K562 (cell line): ENCODE measurements around the gene CLIC5. TPM values are rescaled to one million over a fixed set of nuclear protein-coding genes. Genes with fewer than 3 reads are reported as not detected.

Experiments used
- ATAC-seq: fragments of 200-7000 bp; cut with Tn5 transposase; 3 replicates; pipeline ENCODE4 v1.9.1; 2020; ENCODE audit warnings: moderate library complexity
- BruUV-seq: library from RNA; stranded (reverse); fragments of 400-500 nt; replicated peaks from 2 replicates; lab custom pipeline; 2021; lab: Mats Ljungman, UMichigan
- CTCF ChIA-PET: fragments of 300-600 bp; formaldehyde crosslinking; extraction: SDS; loops from one replicate; lab custom pipeline; 2021; ENCODE audit warnings: low intra/inter-chr PET ratio; lab: Yijun Ruan, JAX
- POLR2A ChIA-PET: fragments of 300-600, 350-650 bp; sonication (Branson Sonifier 250); formaldehyde crosslinking; extraction: SDS; loops from one replicate; lab custom pipeline; 2021; ENCODE audit warnings: antibody characterized with exemption, inconsistent platforms; lab: Yijun Ruan, JAX
- DNase-seq, 4 experiments: peaks; one replicate each; pipeline versions ENCODE4 v3.0.0 to v3.0.0-alpha.2; 2011 to 2018; ENCODE audit warnings: low spot score in 3 of 4, mixed read lengths in 3 of 4; ENCODE audit errors: extremely low read depth in 1 of 4
- FAIRE-seq: peaks from 2 replicates; lab custom pipeline; 2011; peaks lifted over from hg19 to GRCh38; lab: Jason Lieb, UNC
- H2AFZ ChIP-seq: 2 replicates; pipeline ENCODE4 v1.6.0; 2011; ENCODE audit warnings: low read depth, low read length, control low read depth, inconsistent platforms
- H3K27ac ChIP-seq: fragments of 200-600 bp; 3 replicates; pipeline ENCODE4 v1.8.0; 2011; ENCODE audit warnings: low read depth, mild to moderate bottlenecking, control low read depth, inconsistent platforms, low read length, moderate library complexity, mixed read lengths; ENCODE audit errors: extremely low read depth
- H3K27me3 ChIP-seq, 2 experiments: fragments of 300-600 bp in 1 of 2; 2 replicates in 1 of 2; 3 replicates in 1 of 2; pipeline versions ENCODE4 v1.6.0 to v1.8.0; 2011; ENCODE audit warnings: inconsistent platforms in 2 of 2, low read length in 2 of 2, mild to moderate bottlenecking in 1 of 2, mixed read lengths in 1 of 2, moderate library complexity in 1 of 2; ENCODE audit not compliant: control insufficient read depth in 2 of 2, insufficient read depth in 2 of 2
- H3K36me3 ChIP-seq: fragments of 300-600 bp; 3 replicates; pipeline ENCODE4 v1.8.0; 2011; ENCODE audit warnings: mild to moderate bottlenecking, low read length, inconsistent platforms; ENCODE audit not compliant: control insufficient read depth, insufficient read depth
- H3K4me1 ChIP-seq, 2 experiments: fragments of 200-600 bp in 1 of 2; replicated peaks in 1 of 2; 2 replicates in 1 of 2; 3 replicates in 1 of 2; pipeline versions ENCODE4 v1.5.1 to v1.8.0; 2011; ENCODE audit warnings: inconsistent platforms in 2 of 2, low read length in 2 of 2, mild to moderate bottlenecking in 1 of 2, mixed read lengths in 1 of 2, moderate library complexity in 1 of 2; ENCODE audit not compliant: control insufficient read depth in 2 of 2, insufficient read depth in 2 of 2
- H3K4me2 ChIP-seq: 2 replicates; pipeline ENCODE4 v1.6.1; 2011; ENCODE audit warnings: low read length, control low read depth, inconsistent platforms, mixed read lengths; ENCODE audit not compliant: insufficient read depth
- H3K4me3 ChIP-seq: fragments of 200-600 bp; sonication (generic), shearing (Covaris generic); 2 replicates; pipeline ENCODE4 v1.5.1; 2016; ENCODE audit warnings: control low read depth, inconsistent platforms
- H3K79me2 ChIP-seq: fragments of 200-600 bp; 3 replicates; pipeline ENCODE4 v1.8.0; 2011; ENCODE audit warnings: low read length, inconsistent platforms; ENCODE audit not compliant: control insufficient read depth, insufficient read depth
- H3K9ac ChIP-seq, 2 experiments: 2 replicates each; pipeline versions ENCODE4 v1.6.0 to v1.6.1; 2011; ENCODE audit warnings: low read depth in 2 of 2, low read length in 2 of 2, control low read depth in 1 of 2, inconsistent platforms in 1 of 2, mild to moderate bottlenecking in 1 of 2, mixed read lengths in 1 of 2; ENCODE audit not compliant: insufficient read depth in 1 of 2
- H3K9me1 ChIP-seq: one replicate; pipeline ENCODE4 v1.6.0; 2011; ENCODE audit warnings: inconsistent platforms, mild to moderate bottlenecking, low read length, moderate library complexity; ENCODE audit not compliant: control insufficient read depth, insufficient read depth
- H3K9me3 ChIP-seq: replicated peaks from 2 replicates; pipeline ENCODE4 v1.5.1; 2011; ENCODE audit warnings: low read depth, low read length, inconsistent platforms; ENCODE audit not compliant: control insufficient read depth, insufficient read depth
- H4K20me1 ChIP-seq: replicated peaks from 2 replicates; pipeline ENCODE4 v1.6.1; 2011; ENCODE audit warnings: low read length, inconsistent platforms, mixed read lengths; ENCODE audit not compliant: control insufficient read depth, insufficient read depth
- BHLHE40 ChIP-seq: IDR thresholded peaks from 2 replicates; pipeline ENCODE4 v1.6.1; 2011; ENCODE audit warnings: low read length, improper control_type of control experiment
- CEBPG ChIP-seq, 3 experiments: fragments of 200-800 bp in 1 of 3; sonication (Bioruptor generic) in 1 of 3; sonication (generic) in 1 of 3; formaldehyde crosslinking in 1 of 3; IDR thresholded peaks in 2 of 3; conservative IDR thresholded peaks in 1 of 3; 2 replicates each; pipeline versions ENCODE4 v1.6.1 to v1.8.0; 2016 to 2022; ENCODE audit warnings: missing compliant biosample characterization in 2 of 3, missing genetic modification characterization in 2 of 3, mild to moderate bottlenecking in 1 of 3, missing genetic modification reagents in 1 of 3
- KLF13 ChIP-seq: fragments of 450-650 bp; IDR thresholded peaks from 2 replicates; pipeline ENCODE4 v1.6.1; 2016; ENCODE audit warnings: missing genetic modification characterization, low read depth, mild to moderate bottlenecking, missing compliant biosample characterization, moderate library complexity, borderline replicate concordance
- MTF1 ChIP-seq: fragments of 250-450 bp; sonication (Bioruptor Pico); IDR thresholded peaks from 2 replicates; pipeline ENCODE4 v1.9.0; 2021; ENCODE audit warnings: moderate library complexity, mild to moderate bottlenecking, inconsistent platforms, borderline replicate concordance
- NFE2 ChIP-seq: IDR thresholded peaks from 2 replicates; pipeline ENCODE4 v1.6.1; 2014; ENCODE audit warnings: antibody characterized with exemption, low read depth
- NONO ChIP-seq, 2 experiments: fragments of 200-400 bp in 1 of 2; fragments of 450-650 bp in 1 of 2; formaldehyde crosslinking in 1 of 2; IDR thresholded peaks; 2 replicates each; pipeline ENCODE4 v1.6.1; 2017; ENCODE audit warnings: low read depth in 2 of 2, mild to moderate bottlenecking in 2 of 2, moderate library complexity in 2 of 2, low read length in 1 of 2
- SREBF2 ChIP-seq: sonication (generic); formaldehyde crosslinking; IDR thresholded peaks from 2 replicates; pipeline ENCODE4 v1.4.0; 2020; ENCODE audit warnings: mild to moderate bottlenecking, missing genetic modification reagents
- WGBS: fragments of 100-300 bp; shearing (Covaris generic); methylation state at CpG from one replicate; pipeline ENCODE4 v1.1.6; 2016; ENCODE audit warnings: low coverage, mixed read lengths; ENCODE audit not compliant: insufficient coverage; ENCODE audit errors: missing lambda C conversion rate; 5-methylcytosine and 5-hydroxymethylcytosine counted together
- in situ Hi-C: fragments of 300-500 bp; cut with MboI; formaldehyde crosslinking; loops from 4 replicates; pipeline ENCODE4 v1.15.0; 2018; ENCODE audit warnings: inconsistent platforms, mixed read lengths
- intact Hi-C: fragments of 100-400 bp; cut with micrococcal nuclease; formaldehyde crosslinking; loops from 2 replicates; pipeline ENCODE4 v1.14.2; 2022
- polyA plus RNA-seq, 8 experiments: library from polyadenylated mRNA; depleted of rRNA in 4 of 8; stranded (reverse) in 5 of 8; unstranded in 3 of 8; fragments of >200 nt; fragmentation: Nextera tagmentation in 2 of 8; fragmentation: Illumina TruSeq in 1 of 8; extraction: Ambion mirVana in 2 of 8; extraction: Trizol in 1 of 8; gene quantifications; 2 replicates each; pipeline versions ENCODE4 v1.2.1 to v1.2.3, GENCODE V29; 2011 to 2014; ENCODE audit warnings: inconsistent platforms in 1 of 8, missing spikeins in 1 of 8
- total RNA-seq, 7 experiments: library from RNA; depleted of rRNA in 6 of 7; stranded (reverse); fragments of >200 nt in 6 of 7; fragmentation: Illumina TruSeq in 2 of 7; extraction: Trizol in 2 of 7; gene quantifications; 2 replicates each; pipeline versions ENCODE4 v1.2.1 to v1.2.3, GENCODE V29; 2011 to 2021; ENCODE audit warnings: low replicate concordance in 1 of 7
- TF ChIP-seq, protein P1 (sequence below): fragments of 250-450 bp; sonication (Bioruptor Pico); IDR thresholded peaks from 2 replicates; pipeline ENCODE4 v1.9.0; 2021; ENCODE audit warnings: mild to moderate bottlenecking
- TF ChIP-seq, protein P2 (sequence below): fragments of 450-650 bp; IDR thresholded peaks from 2 replicates; pipeline ENCODE4 v1.6.1; 2017; ENCODE audit warnings: mild to moderate bottlenecking, moderate library complexity
- TF ChIP-seq, protein P3 (sequence below): fragments of 450-650 bp; formaldehyde crosslinking; IDR thresholded peaks from 2 replicates; pipeline ENCODE4 v1.4.0; 2022; ENCODE audit warnings: missing genetic modification characterization
- TF ChIP-seq, protein P4 (sequence below): IDR thresholded peaks from 2 replicates; pipeline ENCODE4 v1.6.1; 2016; ENCODE audit warnings: missing genetic modification characterization, missing compliant biosample characterization

CLIC5 gene
- total and polyA plus RNA-seq, 9 of the 15 experiments (the other 6 are each of a cell fraction or from before 2014, with no cell fraction given) = 0.31 TPM; not detected in 8

DNA sequence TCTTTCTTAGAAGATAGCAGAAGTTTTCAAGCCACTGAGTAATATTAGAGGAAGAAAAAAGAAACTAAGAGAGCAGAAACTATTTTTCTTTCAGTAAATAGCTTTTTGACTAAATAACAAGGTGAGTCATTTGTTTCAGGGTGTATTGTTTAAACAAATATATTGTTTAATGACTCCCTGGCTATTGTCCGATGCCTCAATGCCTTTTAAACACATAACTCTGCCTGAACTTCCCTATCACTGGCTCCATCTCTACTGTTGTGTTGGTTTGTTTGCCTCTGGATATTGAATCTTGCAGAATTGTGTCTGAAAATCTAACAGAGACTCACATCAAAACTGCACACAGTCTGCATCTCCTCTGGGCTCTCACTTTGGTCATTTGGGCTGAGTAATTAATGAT is 19.6 kb upstream of the CLIC5 start:
- in situ Hi-C loops (no loop called here), intact Hi-C loops (no loop called here)
- Histone ChIP-seq H3K9ac (no peak overlapping the region), H3K27ac (no peak overlapping the region), H4K20me1 (no peaks in the 10 kb centered on the region), H3K4me1 (no peaks in the 10 kb centered on the region), H3K4me3 (no peak overlapping the region), H3K79me2 (no peaks in the 10 kb centered on the region), H3K27me3 (0 out of 5 replicates have a peak, but pooled peaks cover 0 to 2% of the 10 kb centered on the region in 2 experiments), H3K9me3 (no peaks in the 10 kb centered on the region), H3K36me3 (no peaks in the 10 kb centered on the region), H3K4me2 (no peak overlapping the region), H2AFZ (no peak overlapping the region), H3K9me1 (no peaks in the 10 kb centered on the region)
- ChIA-PET CTCF (no interaction called here), POLR2A (no interaction called here)
- TF ChIP-seq, protein P1, sequence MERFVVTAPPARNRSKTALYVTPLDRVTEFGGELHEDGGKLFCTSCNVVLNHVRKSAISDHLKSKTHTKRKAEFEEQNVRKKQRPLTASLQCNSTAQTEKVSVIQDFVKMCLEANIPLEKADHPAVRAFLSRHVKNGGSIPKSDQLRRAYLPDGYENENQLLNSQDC (CRISPR knock-in tag) = no peak
- TF ChIP-seq KLF13 (no peak), BHLHE40 (no peak), MTF1 (CRISPR knock-in tag) (no peak), CEBPG (CRISPR knock-in tag; IDR thresholded peaks at IDR 0.05) (no peak), CEBPG (tag; conservative IDR thresholded peaks at IDR 0.05 in 1 of 2, IDR thresholded peaks at IDR 0.05 in 1 of 2) (no peak), NONO (IDR thresholded peaks at IDR 0.05; ENCODE audit: low read depth in 2 of 2, low read length in 1 of 2) (no peak), NFE2 (no peak), SREBF2 (CRISPR knock-in tag) (no peak)
- TF ChIP-seq, protein P2, sequence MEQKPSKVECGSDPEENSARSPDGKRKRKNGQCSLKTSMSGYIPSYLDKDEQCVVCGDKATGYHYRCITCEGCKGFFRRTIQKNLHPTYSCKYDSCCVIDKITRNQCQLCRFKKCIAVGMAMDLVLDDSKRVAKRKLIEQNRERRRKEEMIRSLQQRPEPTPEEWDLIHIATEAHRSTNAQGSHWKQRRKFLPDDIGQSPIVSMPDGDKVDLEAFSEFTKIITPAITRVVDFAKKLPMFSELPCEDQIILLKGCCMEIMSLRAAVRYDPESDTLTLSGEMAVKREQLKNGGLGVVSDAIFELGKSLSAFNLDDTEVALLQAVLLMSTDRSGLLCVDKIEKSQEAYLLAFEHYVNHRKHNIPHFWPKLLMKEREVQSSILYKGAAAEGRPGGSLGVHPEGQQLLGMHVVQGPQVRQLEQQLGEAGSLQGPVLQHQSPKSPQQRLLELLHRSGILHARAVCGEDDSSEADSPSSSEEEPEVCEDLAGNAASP = no peak
- TF ChIP-seq, protein P3, sequence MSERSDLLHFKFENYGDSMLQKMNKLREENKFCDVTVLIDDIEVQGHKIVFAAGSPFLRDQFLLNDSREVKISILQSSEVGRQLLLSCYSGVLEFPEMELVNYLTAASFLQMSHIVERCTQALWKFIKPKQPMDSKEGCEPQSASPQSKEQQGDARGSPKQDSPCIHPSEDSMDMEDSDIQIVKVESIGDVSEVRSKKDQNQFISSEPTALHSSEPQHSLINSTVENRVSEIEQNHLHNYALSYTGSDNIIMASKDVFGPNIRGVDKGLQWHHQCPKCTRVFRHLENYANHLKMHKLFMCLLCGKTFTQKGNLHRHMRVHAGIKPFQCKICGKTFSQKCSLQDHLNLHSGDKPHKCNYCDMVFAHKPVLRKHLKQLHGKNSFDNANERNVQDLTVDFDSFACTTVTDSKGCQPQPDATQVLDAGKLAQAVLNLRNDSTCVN (CRISPR knock-in tag) = no peak
- TF ChIP-seq, protein P4, sequence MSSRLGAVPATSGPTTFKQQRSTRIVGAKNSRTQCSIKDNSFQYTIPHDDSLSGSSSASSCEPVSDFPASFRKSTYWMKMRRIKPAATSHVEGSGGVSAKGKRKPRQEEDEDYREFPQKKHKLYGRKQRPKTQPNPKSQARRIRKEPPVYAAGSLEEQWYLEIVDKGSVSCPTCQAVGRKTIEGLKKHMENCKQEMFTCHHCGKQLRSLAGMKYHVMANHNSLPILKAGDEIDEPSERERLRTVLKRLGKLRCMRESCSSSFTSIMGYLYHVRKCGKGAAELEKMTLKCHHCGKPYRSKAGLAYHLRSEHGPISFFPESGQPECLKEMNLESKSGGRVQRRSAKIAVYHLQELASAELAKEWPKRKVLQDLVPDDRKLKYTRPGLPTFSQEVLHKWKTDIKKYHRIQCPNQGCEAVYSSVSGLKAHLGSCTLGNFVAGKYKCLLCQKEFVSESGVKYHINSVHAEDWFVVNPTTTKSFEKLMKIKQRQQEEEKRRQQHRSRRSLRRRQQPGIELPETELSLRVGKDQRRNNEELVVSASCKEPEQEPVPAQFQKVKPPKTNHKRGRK (tag) = no peak
- FAIRE-seq (no peak), DNase-seq (no peak), ATAC-seq (no peak)
- BruUV-seq = no TSS peak
- WGBS = 5% methylated on average over 1 of the region's 1 CpG
